ENCODE data around the gene OVAAL.

- TF ChIP-seq CTCF (conservative IDR thresholded peaks at IDR 0.05) = no peak
- TF ChIP-seq EZH2 (IDR thresholded peaks at IDR 0.05; ENCODE audit: low read depth) = no peak
Observed at GRCh38 chr1:180593382-180593781, 34.6 kb downstream of the OVAAL start.
